Measurements from ENCODE around the gene SLC22A31. TPM values are rescaled to one million over a fixed set of nuclear protein-coding genes. Genes with fewer than 3 reads are reported as not detected.

Gene SLC22A31
- polyA plus RNA-seq, 1 of the 3 experiments (the other 2 are of a cell fraction) = 0.07 TPM

- ChIA-PET CTCF (interaction anchor here (1.1 to 5.8 kb wide), 5 partner anchors 9 to 440 kb away, joined by 4 to 33 read pairs (median 5); no protein-coding TSS in a partner anchor), POLR2A (no interaction called here)
- Histone ChIP-seq H3K9ac (no peak overlapping the region), H3K79me2 (ENCODE audit: insufficient read depth) (no peaks in the 10 kb centered on the region), H2AFZ (ENCODE audit: low read depth) (no peak overlapping the region), H3K9me3 (no peaks in the 10 kb centered on the region), H3K9me2 (no peaks in the 10 kb centered on the region), H3K27ac (ENCODE audit: low read depth in 2 of 2, low read length in 1 of 2) (no peak overlapping the region), H3F3A (replicated peaks; ENCODE audit: insufficient read depth) (no peaks in the 10 kb centered on the region), H4K20me1 (ENCODE audit: insufficient read depth) (0 out of 2 replicates have a peak, but pooled peaks cover 7% of the 10 kb centered on the region), H3K4me1 (ENCODE audit: control insufficient read depth in 1 of 2, insufficient read depth in 2 of 2, low read depth in 1 of 2, low read length in 1 of 2) (peaks cover 0 to 11% of the 10 kb centered on the region in 2 experiments; a peak in 1 of 4 replicates), H3K27me3 (ENCODE audit: insufficient read depth) (peaks cover 49% of the 10 kb centered on the region; the same call in 1 of the 2 replicates), H3K36me3 (replicated peaks in 1 of 2; ENCODE audit: control insufficient read depth in 1 of 2, insufficient read depth in 2 of 2, low read length in 1 of 2) (no peaks in the 10 kb centered on the region), H3K4me3 (ENCODE audit: low read depth in 2 of 2, low read length in 1 of 2) (no peak overlapping the region), H3K4me2 (no peak overlapping the region)
- DNase-seq = no peak
- TF ChIP-seq EP300 (IDR thresholded peaks at IDR 0.05; ENCODE audit: borderline replicate concordance in 1 of 2, low read depth in 1 of 2, low read length in 1 of 2) (no peak), ZBTB33 (IDR thresholded peaks at IDR 0.05; ENCODE audit: borderline replicate concordance, low read depth) (no peak), PBX3 (IDR thresholded peaks at IDR 0.05) (no peak), ELF1 (IDR thresholded peaks at IDR 0.05) (no peak), CHD2 (IDR thresholded peaks at IDR 0.05; ENCODE audit: low read length, partially characterized antibody) (no peak), POLR2AphosphoS5 (IDR thresholded peaks at IDR 0.05; ENCODE audit: low read depth, low read length) (no peak), FOSL2 (IDR thresholded peaks at IDR 0.05; ENCODE audit: borderline replicate concordance, low read depth) (no peak), SIN3A (IDR thresholded peaks at IDR 0.05; ENCODE audit: borderline replicate concordance, low read depth, low read length) (no peak), SMC3 (IDR thresholded peaks at IDR 0.05; ENCODE audit: low read depth, low read length) (no peak)
- 63% methylated on average over 8 of the region's 9 CpGs for WGBS (ENCODE audit: low lambda C conversion rate)
These were observed 23.6 kb downstream of the SLC22A31 start for GRCh38 chr16:89176717-89177116.

GRCh38 chr16:89176147-89176690, 24.1 kb downstream of the SLC22A31 start:
- Histone ChIP-seq H3K4me2 (no peak overlapping the region), H2AFZ (ENCODE audit: low read depth) (no peak overlapping the region), H3F3A (replicated peaks; ENCODE audit: insufficient read depth) (no peaks in the 10 kb centered on the region), H3K79me2 (ENCODE audit: insufficient read depth) (no peaks in the 10 kb centered on the region), H3K4me3 (ENCODE audit: low read depth in 2 of 2, low read length in 1 of 2) (no peak overlapping the region), H3K4me1 (ENCODE audit: control insufficient read depth in 1 of 2, insufficient read depth in 2 of 2, low read depth in 1 of 2, low read length in 1 of 2) (peaks cover 0 to 12% of the 10 kb centered on the region in 2 experiments; a peak in 1 of 4 replicates), H3K36me3 (replicated peaks in 1 of 2; ENCODE audit: control insufficient read depth in 1 of 2, insufficient read depth in 2 of 2, low read length in 1 of 2) (no peaks in the 10 kb centered on the region), H3K9ac (no peak overlapping the region), H3K9me2 (no peaks in the 10 kb centered on the region), H3K27ac (ENCODE audit: low read depth in 2 of 2, low read length in 1 of 2) (no peak overlapping the region), H3K9me3 (no peaks in the 10 kb centered on the region), H4K20me1 (ENCODE audit: insufficient read depth) (0 out of 2 replicates have a peak, but pooled peaks cover 7% of the 10 kb centered on the region), H3K27me3 (ENCODE audit: insufficient read depth) (peaks cover 46% of the 10 kb centered on the region; the same call in 1 of the 2 replicates)
- CTCF ChIA-PET = interaction anchor here (1.1 to 5.8 kb wide), 5 partner anchors 9 to 439 kb away, joined by 4 to 33 read pairs (median 4); no protein-coding TSS in a partner anchor
- WGBS (ENCODE audit: low lambda C conversion rate) = 67% methylated on average over 1 of the region's 27 CpGs
- DNase-seq = no peak
- TF ChIP-seq MXI1 (IDR thresholded peaks at IDR 0.05; ENCODE audit: low read depth, low read length) (no peak), EZH2phosphoT487 (IDR thresholded peaks at IDR 0.05; ENCODE audit: borderline replicate concordance, low read depth) (no peak), ELF1 (IDR thresholded peaks at IDR 0.05) (no peak), YY1 (IDR thresholded peaks at IDR 0.05; ENCODE audit: low read depth) (no peak), EP300 (IDR thresholded peaks at IDR 0.05; ENCODE audit: borderline replicate concordance in 1 of 2, low read depth in 1 of 2, low read length in 1 of 2) (no peak), FOXM1 (IDR thresholded peaks at IDR 0.05; ENCODE audit: low read depth) (no peak)
- TF ChIP-seq, protein P1, sequence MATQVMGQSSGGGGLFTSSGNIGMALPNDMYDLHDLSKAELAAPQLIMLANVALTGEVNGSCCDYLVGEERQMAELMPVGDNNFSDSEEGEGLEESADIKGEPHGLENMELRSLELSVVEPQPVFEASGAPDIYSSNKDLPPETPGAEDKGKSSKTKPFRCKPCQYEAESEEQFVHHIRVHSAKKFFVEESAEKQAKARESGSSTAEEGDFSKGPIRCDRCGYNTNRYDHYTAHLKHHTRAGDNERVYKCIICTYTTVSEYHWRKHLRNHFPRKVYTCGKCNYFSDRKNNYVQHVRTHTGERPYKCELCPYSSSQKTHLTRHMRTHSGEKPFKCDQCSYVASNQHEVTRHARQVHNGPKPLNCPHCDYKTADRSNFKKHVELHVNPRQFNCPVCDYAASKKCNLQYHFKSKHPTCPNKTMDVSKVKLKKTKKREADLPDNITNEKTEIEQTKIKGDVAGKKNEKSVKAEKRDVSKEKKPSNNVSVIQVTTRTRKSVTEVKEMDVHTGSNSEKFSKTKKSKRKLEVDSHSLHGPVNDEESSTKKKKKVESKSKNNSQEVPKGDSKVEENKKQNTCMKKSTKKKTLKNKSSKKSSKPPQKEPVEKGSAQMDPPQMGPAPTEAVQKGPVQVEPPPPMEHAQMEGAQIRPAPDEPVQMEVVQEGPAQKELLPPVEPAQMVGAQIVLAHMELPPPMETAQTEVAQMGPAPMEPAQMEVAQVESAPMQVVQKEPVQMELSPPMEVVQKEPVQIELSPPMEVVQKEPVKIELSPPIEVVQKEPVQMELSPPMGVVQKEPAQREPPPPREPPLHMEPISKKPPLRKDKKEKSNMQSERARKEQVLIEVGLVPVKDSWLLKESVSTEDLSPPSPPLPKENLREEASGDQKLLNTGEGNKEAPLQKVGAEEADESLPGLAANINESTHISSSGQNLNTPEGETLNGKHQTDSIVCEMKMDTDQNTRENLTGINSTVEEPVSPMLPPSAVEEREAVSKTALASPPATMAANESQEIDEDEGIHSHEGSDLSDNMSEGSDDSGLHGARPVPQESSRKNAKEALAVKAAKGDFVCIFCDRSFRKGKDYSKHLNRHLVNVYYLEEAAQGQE (IDR thresholded peaks at IDR 0.05; ENCODE audit: low read depth, low read length) = no peak
- POLR2A ChIA-PET = no interaction called here

Measured in SK-N-SH (cell line).